HG03520 (cell line): ENCODE results near the gene CAPN15.
"Not testable (repeated sequence)": the region's sequence is repeated elsewhere in the genome, so short reads cannot be mapped to it uniquely, and the experiment has no call there.

Source experiments
- ATAC-seq: cut with Tn5 transposase; IDR thresholded peaks from one replicate; pipeline ENCODE4 v1.9.1; 2021; ENCODE audit warnings: mild to moderate bottlenecking, moderate library complexity; ENCODE audit not compliant: unreplicated experiment

The CAPN15 gene

GRCh38 chr16:588889-589657 lies 61.6 kb downstream of the CAPN15 start:
- peak; percentile 61 for ATAC-seq

GRCh38 chr16:589658-590187 lies 62.2 kb downstream of the CAPN15 start, which contains the start of gene RAB40C:
TSS of gene RAB40C (plus strand) at chr16:590066. CDS start at chr16:590292, 226 bp downstream.
- ATAC-seq = peak; percentile 78

DNA sequence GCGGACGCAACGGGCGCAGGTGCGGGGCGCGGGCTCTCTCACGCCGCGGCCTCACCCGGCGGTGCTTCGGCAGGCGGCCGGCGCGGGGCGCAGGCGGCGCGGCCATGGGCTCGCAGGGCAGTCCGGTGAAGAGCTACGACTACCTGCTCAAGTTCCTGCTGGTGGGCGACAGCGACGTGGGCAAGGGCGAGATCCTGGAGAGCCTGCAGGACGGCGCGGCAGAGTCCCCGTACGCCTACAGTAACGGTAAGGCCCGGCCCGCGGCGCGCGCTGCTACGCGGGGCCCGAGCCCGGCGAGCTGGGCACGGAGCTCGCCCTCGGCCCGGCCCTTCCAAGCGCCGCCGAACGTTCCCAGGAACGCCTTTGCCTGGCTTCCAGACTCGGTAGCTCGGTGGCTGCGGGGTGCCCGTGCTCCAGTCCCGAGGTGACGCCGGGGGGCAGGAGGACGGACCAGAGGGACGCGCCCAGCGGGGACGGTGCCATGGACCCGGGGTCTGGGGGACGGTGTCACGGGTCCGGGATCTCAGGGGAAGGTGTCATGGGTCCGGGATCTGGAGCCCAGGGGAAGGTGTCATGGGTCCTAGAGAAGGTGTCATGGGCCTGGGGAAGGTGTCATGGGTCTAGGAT lies 62.8 kb downstream of the CAPN15 start:
- ATAC-seq = no peak

- no peak for ATAC-seq
These were observed 63.3 kb downstream of the CAPN15 start for GRCh38 chr16:590815-591200.

GRCh38 chr16:591231-591630 lies 63.7 kb downstream of the CAPN15 start:
- no peak for ATAC-seq

- ATAC-seq = no peak
These were observed 64.5 kb downstream of the CAPN15 start for GRCh38 chr16:591892-592517.

GRCh38 chr16:592518-593306 lies 65.2 kb downstream of the CAPN15 start:
- ATAC-seq = no peak

- ATAC-seq = no peak
These were observed 65.9 kb downstream of the CAPN15 start for GRCh38 chr16:593406-593805.

- no peak for ATAC-seq
These were observed 66.3 kb downstream of the CAPN15 start for GRCh38 chr16:593807-594206.

GRCh38 chr16:595094-595528 lies 67.6 kb downstream of the CAPN15 start:
- no peak for ATAC-seq

DNA sequence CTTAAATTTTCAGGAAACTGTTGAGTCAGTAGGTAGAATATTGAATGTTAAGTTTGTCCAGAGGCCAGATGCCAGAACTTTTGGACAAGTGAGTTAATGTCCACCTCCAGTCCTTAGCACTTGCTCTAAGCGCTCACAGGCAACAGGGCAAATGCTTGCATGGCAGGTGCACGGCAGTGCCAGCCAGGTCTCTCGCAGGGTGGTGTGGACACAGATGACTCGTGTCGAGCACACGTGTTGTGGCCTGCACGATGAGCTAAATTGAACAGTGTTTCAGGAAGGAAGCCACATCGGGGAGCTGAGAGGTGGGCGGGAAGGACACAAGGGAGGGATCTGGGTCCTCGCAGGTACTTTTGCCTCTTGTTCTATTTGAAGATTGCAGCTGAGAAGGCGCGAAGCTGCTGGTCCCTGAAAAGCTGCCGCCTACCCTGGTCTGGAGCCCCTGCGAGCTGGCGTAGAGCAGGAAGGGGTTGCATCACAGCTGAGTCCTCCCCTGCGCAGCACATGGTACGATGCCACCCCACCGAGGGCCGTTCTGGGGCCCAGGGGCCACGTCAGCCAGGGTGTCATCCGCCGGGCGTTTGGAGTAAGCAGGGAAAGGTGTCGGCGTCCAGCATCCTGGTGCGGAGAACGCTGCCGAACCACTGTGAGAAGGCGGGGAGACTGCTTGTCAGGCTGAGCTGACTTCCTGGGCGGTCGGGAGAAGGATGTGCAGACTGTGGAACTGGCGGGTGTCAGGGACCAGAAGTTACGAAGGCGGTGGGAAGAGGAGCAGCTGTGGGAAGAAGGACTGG lies 68.6 kb downstream of the CAPN15 start:
- ATAC-seq = no peak

GRCh38 chr16:596736-597060 lies 69.2 kb downstream of the CAPN15 start:
- no peak for ATAC-seq

- ATAC-seq = not testable (repeated sequence)
These were observed 70.1 kb downstream of the CAPN15 start for GRCh38 chr16:597655-598054.

DNA sequence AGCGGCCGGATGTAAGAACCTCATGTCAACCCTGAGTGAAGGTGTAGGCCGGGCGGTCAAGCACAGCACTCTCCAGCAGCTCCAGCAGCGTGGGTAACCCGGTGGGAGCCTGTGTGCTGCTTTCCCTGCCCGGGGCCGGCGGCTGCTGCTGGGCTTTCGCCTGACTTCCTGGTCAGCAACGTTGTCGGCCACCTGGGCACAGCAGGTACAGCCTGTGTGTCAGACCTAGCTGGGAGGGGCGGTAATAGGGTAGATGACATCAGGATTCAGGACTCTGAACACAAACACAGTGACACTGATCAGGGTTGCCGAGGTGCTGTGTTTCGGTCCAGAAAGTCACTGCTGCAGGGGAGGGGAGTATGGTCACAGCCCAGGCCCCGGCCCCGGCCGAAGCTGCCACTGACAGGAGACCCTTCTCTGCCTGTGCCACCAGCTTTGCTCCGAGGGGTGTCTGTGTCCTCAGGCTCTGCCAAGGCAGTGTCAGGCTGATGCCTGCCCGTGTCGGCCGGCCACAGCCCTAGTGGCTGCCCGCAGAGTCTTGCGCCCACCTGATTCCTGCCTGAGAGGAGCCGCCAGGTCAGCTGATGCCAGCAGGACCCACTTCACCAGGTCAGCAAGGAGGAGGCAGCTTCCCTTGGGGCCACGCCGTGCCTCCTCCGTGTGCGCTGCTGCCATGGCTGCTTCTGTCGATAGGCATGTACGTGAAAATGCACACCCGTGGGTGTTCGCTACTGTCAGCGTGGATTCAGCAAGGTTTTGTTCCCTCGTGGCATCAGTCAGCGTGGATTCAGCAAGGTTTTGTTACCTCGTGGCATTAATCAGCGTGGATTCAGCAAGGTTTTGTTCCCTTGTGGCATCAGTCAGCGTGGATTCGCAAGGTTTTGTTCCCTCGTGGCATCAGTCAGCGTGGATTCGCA lies 71.6 kb downstream of the CAPN15 start:
- ATAC-seq = no peak

DNA sequence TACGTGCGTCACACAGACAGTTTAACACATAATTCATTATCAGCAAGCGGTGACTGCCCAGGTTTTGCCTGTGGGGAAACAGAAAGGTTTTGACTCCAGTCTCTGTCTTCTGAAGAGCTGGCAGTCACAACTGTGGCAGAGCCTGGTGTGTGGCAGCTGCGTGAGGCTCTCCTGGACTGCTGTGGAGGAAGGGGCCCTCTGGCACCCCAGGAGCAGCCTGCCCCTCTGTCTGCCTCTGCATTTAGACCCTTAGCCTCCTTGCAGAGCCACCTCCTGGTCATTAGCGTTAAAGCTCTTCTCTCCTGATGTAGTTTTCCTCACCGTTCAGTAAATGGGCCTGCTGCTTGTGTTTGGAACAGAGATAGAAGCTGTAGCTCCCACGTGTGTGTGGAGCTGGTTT lies 73.3 kb downstream of the CAPN15 start:
- ATAC-seq = no peak

DNA sequence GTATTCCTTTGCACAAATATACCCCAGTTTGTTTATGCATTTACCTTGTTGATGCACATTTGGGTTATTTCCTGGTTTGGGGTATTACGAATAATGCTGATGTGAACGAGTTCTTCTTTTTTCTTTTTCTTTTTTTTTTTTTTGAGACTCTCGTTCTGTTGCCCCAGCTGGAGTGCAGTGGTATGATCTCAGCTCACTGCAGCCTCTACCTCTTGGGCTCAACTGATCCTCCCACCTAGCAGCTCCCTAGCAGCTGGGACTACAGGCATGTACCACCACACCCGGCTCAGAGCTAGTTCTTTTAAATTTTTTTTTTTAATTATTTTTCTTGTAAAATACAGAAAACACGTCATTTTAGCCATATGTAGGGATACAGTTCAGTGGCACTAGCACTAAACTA lies 76.4 kb downstream of the CAPN15 start:
- no peak for ATAC-seq
